ENCODE data around the gene ZNF584.

DNA sequence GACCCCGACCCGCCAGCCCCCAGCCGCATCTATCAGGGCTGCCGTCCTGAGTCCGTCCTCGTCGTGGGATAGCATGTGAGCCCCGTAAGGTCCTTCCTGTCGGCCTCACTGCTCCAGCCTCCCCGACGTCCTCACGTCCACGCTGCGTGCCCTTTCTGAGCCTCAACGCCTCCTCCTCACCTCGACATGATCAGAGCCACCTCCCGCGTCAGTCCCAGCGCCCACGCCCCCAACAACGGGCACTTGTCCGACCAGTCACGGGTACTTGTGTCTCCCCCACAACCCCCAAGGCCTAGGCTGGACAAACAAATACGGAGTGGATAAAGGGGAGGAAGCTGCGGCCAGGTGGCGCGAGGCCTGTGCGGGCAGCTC is 46.6 kb upstream of the ZNF584 start:
- TF ChIP-seq, protein P1, sequence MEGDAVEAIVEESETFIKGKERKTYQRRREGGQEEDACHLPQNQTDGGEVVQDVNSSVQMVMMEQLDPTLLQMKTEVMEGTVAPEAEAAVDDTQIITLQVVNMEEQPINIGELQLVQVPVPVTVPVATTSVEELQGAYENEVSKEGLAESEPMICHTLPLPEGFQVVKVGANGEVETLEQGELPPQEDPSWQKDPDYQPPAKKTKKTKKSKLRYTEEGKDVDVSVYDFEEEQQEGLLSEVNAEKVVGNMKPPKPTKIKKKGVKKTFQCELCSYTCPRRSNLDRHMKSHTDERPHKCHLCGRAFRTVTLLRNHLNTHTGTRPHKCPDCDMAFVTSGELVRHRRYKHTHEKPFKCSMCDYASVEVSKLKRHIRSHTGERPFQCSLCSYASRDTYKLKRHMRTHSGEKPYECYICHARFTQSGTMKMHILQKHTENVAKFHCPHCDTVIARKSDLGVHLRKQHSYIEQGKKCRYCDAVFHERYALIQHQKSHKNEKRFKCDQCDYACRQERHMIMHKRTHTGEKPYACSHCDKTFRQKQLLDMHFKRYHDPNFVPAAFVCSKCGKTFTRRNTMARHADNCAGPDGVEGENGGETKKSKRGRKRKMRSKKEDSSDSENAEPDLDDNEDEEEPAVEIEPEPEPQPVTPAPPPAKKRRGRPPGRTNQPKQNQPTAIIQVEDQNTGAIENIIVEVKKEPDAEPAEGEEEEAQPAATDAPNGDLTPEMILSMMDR (IDR thresholded peaks at IDR 0.05), result no peak
- TF ChIP-seq POLR2A (IDR thresholded peaks at IDR 0.05) (no peak), POLR2AphosphoS5 (IDR thresholded peaks at IDR 0.05; ENCODE audit: insufficient read depth in 1 of 2, low read depth in 1 of 2) (no peak)

All from vagina (tissue), 2 donors.